Stimulated activated CD4-positive, alpha-beta T cell treated with anti-CD3 and anti-CD28 coated beads, Interleukin-4, amount 100 ng/mL, for 1 hour (primary cell): ENCODE results near the gene GAB1.

Source experiments
- DNase-seq: peaks from one replicate; pipeline ENCODE4 v3.0.0-alpha.2; 2020

Gene GAB1

DNA sequence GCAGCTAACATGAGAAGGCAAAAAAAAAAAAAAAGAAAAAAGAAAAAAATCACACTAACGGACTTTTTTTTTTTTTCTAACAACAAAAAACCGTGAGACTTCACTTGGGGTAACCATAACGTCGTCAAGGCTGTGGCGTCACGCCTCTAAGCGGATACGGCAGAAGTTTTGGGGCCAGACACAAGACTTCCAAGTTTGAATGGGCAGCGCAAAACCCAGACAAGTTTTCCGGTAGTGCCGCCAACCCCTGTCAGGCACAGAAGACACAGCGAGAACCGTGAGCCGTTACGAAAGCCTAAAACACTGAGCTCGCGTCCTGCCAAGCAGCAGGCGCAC is 176.3 kb downstream of the GAB1 start:
- DNase-seq: no peak

DNA sequence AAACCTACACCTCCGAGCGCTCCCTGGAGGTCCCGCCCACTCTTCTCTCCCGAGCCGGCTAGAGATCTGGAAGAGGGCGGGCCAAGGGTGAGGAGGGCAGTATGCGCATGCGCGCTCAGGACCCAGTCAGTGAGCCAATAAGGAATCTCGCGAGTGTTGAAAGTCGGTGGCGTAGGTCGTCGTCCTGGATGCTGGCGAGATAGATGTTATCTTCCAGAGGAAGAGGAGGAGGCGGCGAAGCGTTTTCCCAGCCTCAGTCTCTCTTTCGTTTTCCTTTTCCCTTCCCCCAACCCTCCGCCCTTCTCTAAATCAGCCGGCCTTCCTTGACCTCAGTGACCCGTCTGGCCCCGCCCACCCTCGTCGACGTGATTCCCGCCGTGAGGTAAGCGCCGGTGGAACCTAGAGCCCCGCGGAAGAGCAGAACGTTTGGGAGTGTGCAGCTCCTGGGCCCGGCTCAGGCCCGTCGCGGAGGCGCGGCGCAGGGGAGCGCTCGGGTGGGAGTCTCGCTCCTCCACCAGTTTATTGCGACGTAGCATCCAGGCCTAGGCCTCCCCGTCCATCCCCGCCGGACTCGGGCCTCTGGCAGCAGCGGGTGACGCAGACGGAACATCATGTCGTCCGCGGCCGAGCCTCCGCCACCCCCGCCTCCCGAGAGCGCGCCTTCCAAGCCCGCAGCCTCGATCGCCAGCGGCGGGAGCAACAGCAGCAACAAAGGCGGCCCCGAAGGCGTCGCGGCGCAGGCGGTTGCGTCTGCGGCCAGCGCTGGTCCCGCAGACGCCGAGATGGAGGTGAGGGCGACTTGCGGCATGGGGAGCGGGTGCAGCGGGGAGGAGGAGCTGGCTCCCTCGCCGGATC is 176.9 kb downstream of the GAB1 start, which contains the start of gene SMARCA5:
Gene SMARCA5 (plus strand): TSS at position 389 of the 855 bp plus-strand sequence. CDS start 223 bp downstream, at position 612.
- peak; percentile 93 for DNase-seq

- no peak for DNase-seq
Measured at GRCh38 chr4:143514169-143514495, 177.5 kb downstream of the GAB1 start.

DNA sequence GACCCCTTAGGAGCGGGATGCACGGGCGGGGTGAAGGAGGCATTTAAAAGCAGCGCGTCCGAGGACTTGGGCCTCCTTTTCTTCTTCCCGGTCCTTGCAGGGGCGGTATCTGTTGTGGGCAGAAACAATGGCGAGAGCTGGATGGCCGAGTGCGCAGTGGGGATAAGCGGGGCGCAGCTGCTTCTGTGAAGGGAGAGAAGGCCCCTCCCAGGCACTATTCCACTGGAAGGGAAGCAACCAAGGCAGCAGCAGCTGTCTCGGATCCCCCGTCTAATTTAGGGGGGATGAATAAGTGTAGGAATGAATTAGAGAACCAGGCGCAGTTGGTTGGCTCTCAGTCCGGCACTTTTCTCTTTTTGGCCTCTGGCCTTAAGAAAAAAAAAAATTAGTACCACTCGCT is 177.8 kb downstream of the GAB1 start:
- peak; percentile 6 for DNase-seq

GRCh38 chr4:143514901-143515300 is 178.2 kb downstream of the GAB1 start:
- DNase-seq: no peak

GRCh38 chr4:143515905-143516304 is 179.2 kb downstream of the GAB1 start:
- no peak for DNase-seq

DNA sequence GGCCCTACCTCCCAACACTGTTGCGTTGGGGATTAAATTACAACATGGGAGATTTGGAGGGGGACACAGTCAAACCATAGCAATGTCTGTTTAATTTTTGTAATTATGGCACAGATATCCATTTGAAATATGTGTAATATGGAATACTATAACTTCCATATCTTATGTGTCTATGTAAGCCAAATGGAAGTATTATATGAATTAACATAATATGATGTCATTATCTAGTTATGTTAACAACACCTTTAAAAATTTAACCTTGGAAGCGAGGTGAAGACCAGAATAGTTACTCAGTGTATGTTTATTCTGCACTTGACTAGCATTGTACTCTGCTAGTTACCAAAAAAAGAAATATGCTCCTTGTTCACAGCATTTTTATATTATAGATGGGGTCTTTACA is 181.1 kb downstream of the GAB1 start:
- no peak for DNase-seq
